ENCODE data around the gene PTGS1. TPM values are rescaled to one million over a fixed set of nuclear protein-coding genes. Genes with fewer than 3 reads are reported as not detected.

PTGS1 gene
- total RNA-seq, 4 donors from 2014 or later, result 2.2 to 7.3 (median 4.4) TPM

DNA sequence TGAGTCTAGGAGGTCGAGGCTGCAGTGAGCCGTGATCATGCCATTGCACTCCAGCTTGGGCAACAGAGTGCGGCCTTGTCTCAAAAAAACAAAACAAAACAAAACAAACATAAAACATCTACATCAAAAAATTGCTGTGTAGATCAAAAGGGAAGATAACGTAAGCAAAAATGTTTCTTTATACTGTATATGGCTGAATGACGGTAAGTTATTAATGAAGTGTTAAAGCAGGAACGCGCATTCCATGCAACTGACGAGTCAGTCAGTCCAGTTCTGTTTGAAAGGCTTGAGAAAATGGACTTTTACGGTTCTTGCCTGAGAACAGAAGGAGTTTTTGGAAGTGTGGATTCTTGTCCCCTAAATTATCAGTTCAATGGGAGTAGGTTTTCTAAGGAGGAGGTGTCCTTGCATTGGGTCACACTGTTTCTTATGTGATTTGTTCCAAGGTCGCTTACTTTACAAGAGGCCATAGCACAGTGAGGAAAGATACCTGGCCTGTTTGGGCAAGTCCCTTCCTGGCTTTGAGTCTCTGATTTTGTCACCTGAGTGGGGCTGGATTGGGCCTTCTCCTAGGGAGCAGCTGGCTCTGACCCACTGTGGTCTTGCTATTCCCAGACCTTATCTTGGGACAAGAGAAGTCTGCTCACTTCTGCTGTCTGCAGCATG is 6.6 kb upstream of the PTGS1 start:
- Histone ChIP-seq H3K4me3 (no peak overlapping the region), H3K36me3 (no peaks in the 10 kb centered on the region), H3K27me3 (no peaks in the 10 kb centered on the region), H3K27ac (no peak overlapping the region), H3K4me1 (no peaks in the 10 kb centered on the region), H3K9me3 (peaks cover 0 to 7% (median 0%) of the 10 kb centered on the region in 4 donors)
- TF ChIP-seq EP300 (IDR thresholded peaks at IDR 0.05) (no peak), POLR2A (IDR thresholded peaks at IDR 0.05) (no peak)
- TF ChIP-seq, protein P1, sequence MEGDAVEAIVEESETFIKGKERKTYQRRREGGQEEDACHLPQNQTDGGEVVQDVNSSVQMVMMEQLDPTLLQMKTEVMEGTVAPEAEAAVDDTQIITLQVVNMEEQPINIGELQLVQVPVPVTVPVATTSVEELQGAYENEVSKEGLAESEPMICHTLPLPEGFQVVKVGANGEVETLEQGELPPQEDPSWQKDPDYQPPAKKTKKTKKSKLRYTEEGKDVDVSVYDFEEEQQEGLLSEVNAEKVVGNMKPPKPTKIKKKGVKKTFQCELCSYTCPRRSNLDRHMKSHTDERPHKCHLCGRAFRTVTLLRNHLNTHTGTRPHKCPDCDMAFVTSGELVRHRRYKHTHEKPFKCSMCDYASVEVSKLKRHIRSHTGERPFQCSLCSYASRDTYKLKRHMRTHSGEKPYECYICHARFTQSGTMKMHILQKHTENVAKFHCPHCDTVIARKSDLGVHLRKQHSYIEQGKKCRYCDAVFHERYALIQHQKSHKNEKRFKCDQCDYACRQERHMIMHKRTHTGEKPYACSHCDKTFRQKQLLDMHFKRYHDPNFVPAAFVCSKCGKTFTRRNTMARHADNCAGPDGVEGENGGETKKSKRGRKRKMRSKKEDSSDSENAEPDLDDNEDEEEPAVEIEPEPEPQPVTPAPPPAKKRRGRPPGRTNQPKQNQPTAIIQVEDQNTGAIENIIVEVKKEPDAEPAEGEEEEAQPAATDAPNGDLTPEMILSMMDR (IDR thresholded peaks at IDR 0.05), result no peak
- no peak for DNase-seq (ENCODE audit: low spot score in 2 of 2)
- WGBS, 2 donors, result 83 to 88% methylated on average over 10 of the region's 10 CpGs

DNA sequence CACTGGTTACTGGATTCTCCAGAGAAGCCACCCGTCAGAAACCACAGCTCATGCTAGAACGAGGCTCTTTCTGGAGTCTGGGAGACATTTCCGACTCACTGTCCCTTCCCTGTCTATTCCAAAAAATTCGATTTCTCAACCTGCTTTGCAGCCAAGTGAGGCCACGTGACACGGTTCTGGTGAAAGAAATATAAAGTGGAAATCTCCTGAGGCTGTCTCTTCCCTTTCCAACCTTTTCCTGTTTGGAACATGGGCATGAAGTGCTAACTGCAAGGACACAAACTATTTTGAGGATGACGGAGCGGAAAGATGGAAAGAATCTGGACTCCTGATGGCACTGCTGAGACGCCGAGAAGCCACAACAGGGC is 6.1 kb upstream of the PTGS1 start:
- no peak for TF ChIP-seq POLR2A (IDR thresholded peaks at IDR 0.05)
- peak in 1 of 2 donors; percentile 43 for TF ChIP-seq EP300 (IDR thresholded peaks at IDR 0.05)
- Histone ChIP-seq H3K9me3 (peaks cover 0 to 7% (median 0%) of the 10 kb centered on the region in 4 donors), H3K27ac (no peak overlapping the region), H3K4me1 (no peaks in the 10 kb centered on the region), H3K27me3 (no peaks in the 10 kb centered on the region), H3K4me3 (no peak overlapping the region), H3K36me3 (no peaks in the 10 kb centered on the region)
- 74 to 75% methylated on average over 10 of the region's 10 CpGs for WGBS, 2 donors
- peak; percentile 49 to 60 for DNase-seq (ENCODE audit: low spot score in 2 of 2)

DNA sequence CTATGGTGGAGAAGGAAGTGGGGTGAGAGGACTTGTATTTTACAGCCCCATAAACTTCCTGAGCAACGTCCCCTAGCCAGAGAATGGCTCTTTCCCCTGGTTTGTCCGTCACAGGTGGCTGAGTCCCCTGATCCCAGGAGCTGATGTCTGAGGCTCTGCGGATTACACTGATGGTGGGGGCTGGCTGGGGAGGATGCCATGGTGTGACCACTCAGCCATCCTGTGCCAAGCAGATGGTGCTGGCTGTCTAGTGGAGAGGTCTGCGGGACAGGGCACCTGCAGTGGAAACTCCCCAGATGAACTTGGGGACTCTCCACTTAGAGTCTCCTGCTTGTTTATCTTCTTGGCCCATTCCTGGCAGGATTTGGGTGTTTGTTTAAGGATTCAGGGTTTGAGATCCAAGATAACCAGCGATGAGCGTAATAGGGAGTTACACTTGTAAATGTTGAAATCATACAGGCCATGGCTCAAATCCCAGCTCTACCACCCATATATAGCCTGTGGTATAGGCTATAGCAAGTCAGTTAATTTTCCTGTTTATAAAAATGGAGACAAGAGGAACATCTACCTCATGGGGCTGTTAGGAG is 4.7 kb upstream of the PTGS1 start:
- TF ChIP-seq EP300 (IDR thresholded peaks at IDR 0.05) (no peak), POLR2A (IDR thresholded peaks at IDR 0.05) (no peak)
- TF ChIP-seq, protein P1 (IDR thresholded peaks at IDR 0.05), result no peak
- WGBS, 2 donors, result 65 to 72% methylated on average over 6 of the region's 6 CpGs
- no peak for DNase-seq (ENCODE audit: low spot score in 2 of 2)
- peaks cover 0 to 7% (median 0%) of the 10 kb centered on the region in 4 donors for H3K9me3 ChIP-seq
- no peak overlapping the region for H3K27ac ChIP-seq
- no peaks in the 10 kb centered on the region for H3K36me3 ChIP-seq
- peaks cover 0 to 10% (median 0%) of the 10 kb centered on the region in 4 donors for H3K4me1 ChIP-seq
- H3K27me3 ChIP-seq, result peaks cover 0 to 4% of the 10 kb centered on the region in 2 donors
- no peak overlapping the region for H3K4me3 ChIP-seq

DNA sequence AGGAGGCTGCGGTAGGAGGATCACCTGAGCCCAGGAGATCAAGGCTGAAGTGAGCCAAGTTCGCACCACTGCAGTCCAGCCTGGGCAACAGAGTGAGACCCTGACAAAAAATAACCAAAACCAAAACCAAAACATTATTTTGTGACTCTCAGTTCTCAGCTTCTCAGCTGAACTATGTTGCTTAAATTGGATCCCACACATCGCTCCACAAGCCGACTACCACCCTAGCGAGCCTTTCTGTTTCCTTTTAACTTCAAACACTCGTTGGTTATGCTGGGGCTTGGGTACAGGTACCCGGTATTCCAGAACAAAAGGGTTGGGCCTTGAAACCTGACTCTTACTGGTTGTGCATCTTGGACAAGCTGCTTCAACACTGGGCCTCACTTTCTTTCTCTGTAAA is 3.8 kb upstream of the PTGS1 start:
- TF ChIP-seq, protein P1 (IDR thresholded peaks at IDR 0.05), result no peak
- no peak for TF ChIP-seq EP300 (IDR thresholded peaks at IDR 0.05)
- 83 to 87% methylated on average over 7 of the region's 7 CpGs for WGBS, 2 donors
- DNase-seq (ENCODE audit: low spot score in 2 of 2), result no peak
- Histone ChIP-seq H3K36me3 (no peaks in the 10 kb centered on the region), H3K9me3 (peaks cover 0 to 7% (median 0%) of the 10 kb centered on the region in 4 donors), H3K27me3 (peaks cover 0 to 9% of the 10 kb centered on the region in 2 donors), H3K27ac (no peak overlapping the region), H3K4me3 (no peak overlapping the region), H3K4me1 (peaks cover 0 to 15% (median 0%) of the 10 kb centered on the region in 4 donors)

- WGBS, 2 donors, result 79 to 83% methylated on average over 6 of the region's 6 CpGs
- no peak overlapping the region for H3K4me3 ChIP-seq
- DNase-seq (ENCODE audit: low spot score in 2 of 2), result no peak
- no peak overlapping the region for H3K27ac ChIP-seq
- no peaks in the 10 kb centered on the region for H3K36me3 ChIP-seq
- peaks cover 0 to 7% (median 0%) of the 10 kb centered on the region in 4 donors for H3K9me3 ChIP-seq
- TF ChIP-seq, protein P1 (IDR thresholded peaks at IDR 0.05), result no peak
- TF ChIP-seq EP300 (IDR thresholded peaks at IDR 0.05), result no peak
- TF ChIP-seq POLR2A (IDR thresholded peaks at IDR 0.05), result no peak
- peaks cover 0 to 9% of the 10 kb centered on the region in 2 donors for H3K27me3 ChIP-seq
- H3K4me1 ChIP-seq, result peaks cover 0 to 15% (median 0%) of the 10 kb centered on the region in 4 donors
These were observed 2.9 kb upstream of the PTGS1 start for GRCh38 chr9:122367774-122368460.
